ENCODE results near the gene ARID2.

Gene ARID2

DNA sequence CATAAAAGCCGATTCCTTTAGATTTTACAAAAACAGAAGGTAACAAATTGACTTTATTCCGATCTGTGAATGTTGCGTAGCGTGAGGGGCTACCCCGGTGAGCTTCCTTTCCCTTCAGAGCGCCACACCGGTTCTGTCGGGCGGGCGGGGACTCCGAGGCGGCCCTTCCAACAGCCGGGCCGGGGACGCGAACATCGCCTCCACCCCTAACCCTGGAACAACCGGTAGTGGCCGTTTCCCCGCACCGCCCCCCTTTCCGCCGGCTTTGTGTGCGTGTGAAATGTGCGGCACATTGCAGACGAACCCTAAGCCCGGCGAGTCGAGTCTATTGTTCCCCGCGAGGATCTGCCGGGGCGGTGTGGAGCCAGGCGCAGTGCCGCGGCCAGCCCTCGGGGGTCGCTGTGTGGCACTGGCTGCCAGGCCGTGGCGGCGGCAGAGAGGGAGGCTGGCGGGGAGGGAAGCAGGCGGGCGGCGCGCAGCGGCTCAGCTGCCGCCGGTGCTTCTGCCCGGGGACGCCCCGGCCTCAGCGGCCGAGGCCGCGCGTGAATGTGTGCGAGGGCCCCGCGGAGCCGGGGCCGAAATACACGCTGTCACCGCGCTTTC is 775 bp upstream of the ARID2 start:
- Histone ChIP-seq H3K27me3 (ENCODE audit: low read length) (no peaks in the 10 kb centered on the region), H3K9ac (ENCODE audit: low read length) (peak overlapping the region; percentile 98), H3K4me3 (ENCODE audit: insufficient read depth, low read length, poor library complexity, severe bottlenecking) (peak overlapping the region; percentile 96), H3K27ac (ENCODE audit: low read depth, low read length) (peak overlapping the region; percentile 97), H3K4me2 (ENCODE audit: low read depth, low read length, poor library complexity, severe bottlenecking) (peak overlapping the region; percentile 91), H4K20me1 (ENCODE audit: low read depth, low read length) (peaks cover 18% of the 10 kb centered on the region), H3K79me2 (ENCODE audit: insufficient read depth, low read length) (peaks cover 70% of the 10 kb centered on the region), H3K9me3 (ENCODE audit: insufficient read depth, low read length) (no peaks in the 10 kb centered on the region), H3K36me3 (ENCODE audit: low read length) (peaks cover 13% of the 10 kb centered on the region), H3K9me2 (replicated peaks; ENCODE audit: insufficient read depth, low read length) (no peaks in the 10 kb centered on the region), H2AFZ (ENCODE audit: low read depth, low read length, severe bottlenecking) (peak overlapping the region; percentile 57), H3F3A (ENCODE audit: insufficient read depth) (peaks cover 21% of the 10 kb centered on the region)
- TF ChIP-seq CTCF (IDR thresholded peaks at IDR 0.05; ENCODE audit: insufficient read depth, low read length, poor library complexity, severe bottlenecking): peak; percentile 76
- TF ChIP-seq EZH2phosphoT487 (conservative IDR thresholded peaks at IDR 0.05; ENCODE audit: low read length): no peak

- peak overlapping the region; percentile 80 for H2AFZ ChIP-seq (ENCODE audit: low read depth, low read length, severe bottlenecking)
- H3K27ac ChIP-seq (ENCODE audit: low read depth, low read length): peak overlapping the region; percentile 97
- peaks cover 9% of the 10 kb centered on the region; the same call in 1 of the 2 replicates for H4K20me1 ChIP-seq (ENCODE audit: low read depth, low read length)
- H3K4me2 ChIP-seq (ENCODE audit: low read depth, low read length, poor library complexity, severe bottlenecking): peak overlapping the region; percentile 60
- peaks cover 21% of the 10 kb centered on the region for H3K36me3 ChIP-seq (ENCODE audit: low read length)
- no peaks in the 10 kb centered on the region for H3K9me3 ChIP-seq (ENCODE audit: insufficient read depth, low read length)
- H3F3A ChIP-seq (ENCODE audit: insufficient read depth): peaks cover 25% of the 10 kb centered on the region
- peaks cover 68% of the 10 kb centered on the region for H3K79me2 ChIP-seq (ENCODE audit: insufficient read depth, low read length)
- TF ChIP-seq CTCF (IDR thresholded peaks at IDR 0.05; ENCODE audit: insufficient read depth, low read length, poor library complexity, severe bottlenecking): no peak
- no peak for TF ChIP-seq EZH2phosphoT487 (conservative IDR thresholded peaks at IDR 0.05; ENCODE audit: low read length)
- no peaks in the 10 kb centered on the region for H3K9me2 ChIP-seq (replicated peaks; ENCODE audit: insufficient read depth, low read length)
- H3K9ac ChIP-seq (ENCODE audit: low read length): peak overlapping the region; percentile 98
- H3K4me3 ChIP-seq (ENCODE audit: insufficient read depth, low read length, poor library complexity, severe bottlenecking): peak overlapping the region; percentile 95
- no peaks in the 10 kb centered on the region for H3K27me3 ChIP-seq (ENCODE audit: low read length)
These were observed 510 bp downstream of the ARID2 start for GRCh38 chr12:45730084-45730347.

DNA sequence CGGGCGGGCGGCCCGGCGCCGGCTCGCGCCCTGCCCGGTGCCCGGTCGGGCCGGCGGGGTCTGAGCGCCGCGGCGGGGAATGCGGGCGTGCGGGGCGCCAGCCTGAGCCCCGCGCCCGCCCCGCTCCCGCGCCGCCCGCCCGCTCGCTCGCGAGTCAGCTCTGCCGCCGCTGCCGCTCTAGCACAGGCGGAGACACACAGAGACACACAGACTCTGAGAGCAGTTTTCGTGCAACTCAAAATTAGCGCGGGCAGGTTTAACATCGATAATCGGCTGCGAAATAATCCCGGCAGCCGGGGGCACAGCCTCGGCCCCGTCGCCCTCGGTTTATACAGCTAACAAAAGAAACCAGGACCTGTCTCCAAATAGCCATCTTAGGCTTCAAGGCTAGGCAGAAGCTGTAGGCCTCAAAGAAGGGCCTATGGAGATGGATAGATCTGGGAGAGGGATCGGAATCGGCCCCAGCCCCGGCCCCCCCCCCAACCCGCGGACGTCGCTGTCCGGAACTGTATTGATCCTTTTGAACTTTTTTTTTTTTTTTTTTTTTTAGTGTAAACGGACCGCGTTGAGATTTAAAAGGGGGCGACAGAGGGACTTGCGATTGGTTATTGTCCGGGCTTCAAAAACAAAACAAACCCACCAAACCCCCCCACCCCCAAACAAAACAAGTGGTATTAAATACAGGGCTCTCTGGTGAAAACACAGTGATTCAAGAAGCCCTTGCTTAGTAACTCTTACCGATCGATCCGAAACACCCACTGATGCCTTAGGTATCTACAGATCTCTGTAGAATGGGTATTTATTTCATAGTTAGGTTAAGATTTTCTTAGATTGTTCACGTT is 1.1 kb downstream of the ARID2 start:
- Histone ChIP-seq H3K27me3 (ENCODE audit: low read length) (no peaks in the 10 kb centered on the region), H3K4me3 (ENCODE audit: insufficient read depth, low read length, poor library complexity, severe bottlenecking) (peak overlapping the region; percentile 98), H3K9ac (ENCODE audit: low read length) (peak overlapping the region; percentile 98), H3K27ac (ENCODE audit: low read depth, low read length) (peak overlapping the region; percentile 97), H4K20me1 (ENCODE audit: low read depth, low read length) (0 out of 2 replicates have a peak, but pooled peaks cover 4% of the 10 kb centered on the region), H3K4me2 (ENCODE audit: low read depth, low read length, poor library complexity, severe bottlenecking) (peak overlapping the region; percentile 100), H2AFZ (ENCODE audit: low read depth, low read length, severe bottlenecking) (peak overlapping the region; percentile 73), H3K9me2 (replicated peaks; ENCODE audit: insufficient read depth, low read length) (no peaks in the 10 kb centered on the region), H3K36me3 (ENCODE audit: low read length) (peaks cover 22% of the 10 kb centered on the region), H3K9me3 (ENCODE audit: insufficient read depth, low read length) (no peaks in the 10 kb centered on the region), H3K79me2 (ENCODE audit: insufficient read depth, low read length) (peaks cover 68% of the 10 kb centered on the region), H3F3A (ENCODE audit: insufficient read depth) (peaks cover 25% of the 10 kb centered on the region)
- TF ChIP-seq EZH2phosphoT487 (conservative IDR thresholded peaks at IDR 0.05; ENCODE audit: low read length) (no peak), CTCF (IDR thresholded peaks at IDR 0.05; ENCODE audit: insufficient read depth, low read length, poor library complexity, severe bottlenecking) (no peak)

Data from SU-DHL-6 (cell line).